ENCODE data around the gene GEMIN7. TPM values are rescaled to one million over a fixed set of nuclear protein-coding genes. Genes with fewer than 3 reads are reported as not detected.

Gene GEMIN7
- total RNA-seq, 2 experiments from 2014 or later: 53.6 to 58.2 TPM

DNA sequence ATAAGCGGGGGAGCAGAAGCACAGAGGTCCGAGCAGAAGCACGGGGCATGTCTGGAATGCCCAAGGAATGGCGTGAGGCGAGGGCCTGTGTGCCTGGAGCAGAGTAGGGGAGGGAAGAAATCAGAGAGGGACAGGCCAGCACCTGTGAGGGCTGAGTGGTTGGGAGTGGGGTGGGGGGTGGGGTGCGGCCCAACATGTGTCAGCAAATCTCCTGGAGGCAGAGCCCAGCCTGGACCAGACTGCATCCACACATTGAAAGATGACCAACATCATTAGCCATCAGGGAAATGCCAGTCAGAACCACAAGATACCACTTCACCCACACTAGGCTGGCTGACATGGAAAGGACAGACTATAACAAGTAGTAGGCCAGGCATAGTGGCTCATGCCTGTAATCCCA, 29.0 kb upstream of the GEMIN7 start:
- Mint-ChIP-seq H3K27me3 (no peaks in the 10 kb centered on the region), H3K4me1 (peaks cover 31% of the 10 kb centered on the region), H3K36me3 (peaks cover 26% of the 10 kb centered on the region), H3K27ac (peak overlapping the region; percentile 58), H3K4me3 (no peak overlapping the region), H3K9me3 (no peaks in the 10 kb centered on the region)
- DNase-seq: no peak

DNA sequence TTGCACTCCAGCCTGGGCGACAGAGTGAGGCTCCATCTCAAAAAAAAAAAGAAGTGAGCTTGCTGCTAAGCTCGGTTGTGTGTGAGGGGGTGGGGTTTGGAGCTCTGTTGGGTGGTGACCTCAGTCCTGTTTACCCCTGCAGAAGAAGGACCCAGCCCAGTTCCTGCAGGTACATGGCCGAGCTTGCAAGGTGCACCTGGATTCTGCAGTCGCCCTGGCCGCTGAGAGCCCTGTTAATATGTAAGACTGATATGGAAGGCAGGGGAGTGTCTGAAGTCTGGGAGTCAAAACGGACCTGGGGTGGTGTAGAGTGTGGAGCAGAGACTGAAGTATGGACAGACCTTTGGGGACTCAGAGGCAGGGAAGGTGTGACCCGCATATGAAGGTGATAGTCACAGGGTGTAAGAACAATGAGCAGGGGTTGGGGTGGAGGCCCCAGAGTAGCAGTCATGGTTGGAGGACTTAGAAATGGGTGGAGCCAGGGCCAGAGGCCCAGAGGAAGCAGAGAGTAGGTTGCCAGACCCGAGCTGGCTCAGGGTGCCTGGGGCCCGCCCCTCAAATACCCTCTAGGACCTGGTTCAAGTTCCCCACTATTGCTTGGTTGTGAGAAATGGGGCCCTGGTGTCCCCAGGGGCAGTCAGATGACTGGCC, 27.0 kb upstream of the GEMIN7 start:
- DNase-seq: no peak
- Mint-ChIP-seq H3K27ac (peak overlapping the region; percentile 78), H3K4me3 (no peak overlapping the region), H3K27me3 (no peaks in the 10 kb centered on the region), H3K36me3 (peaks cover 16% of the 10 kb centered on the region), H3K4me1 (peaks cover 15% of the 10 kb centered on the region), H3K9me3 (no peaks in the 10 kb centered on the region)

DNA sequence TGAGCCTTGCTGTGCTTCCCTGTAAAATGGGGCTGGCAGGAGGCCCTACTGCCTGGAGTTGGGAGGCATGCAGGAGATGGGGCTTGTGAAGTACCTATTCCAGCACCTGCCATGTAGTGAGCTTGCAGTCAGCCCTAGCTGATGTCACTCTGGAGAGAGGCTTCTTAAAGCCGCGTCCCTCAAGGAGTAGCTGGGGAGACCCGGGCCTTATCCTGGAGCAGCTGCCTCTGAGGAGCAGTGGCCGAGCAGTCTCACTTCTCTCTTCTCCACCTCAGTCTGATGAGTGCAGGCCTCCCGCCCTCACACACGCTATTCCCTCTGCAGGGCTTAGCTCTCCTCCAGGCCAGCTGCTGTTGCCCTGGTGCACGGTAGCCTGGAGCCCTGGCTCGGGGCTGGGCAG, 22.2 kb upstream of the GEMIN7 start:
- Mint-ChIP-seq H3K4me1 (peaks cover 5% of the 10 kb centered on the region), H3K27ac (peak overlapping the region; percentile 25), H3K36me3 (peaks cover 31% of the 10 kb centered on the region), H3K9me3 (no peaks in the 10 kb centered on the region), H3K4me3 (no peak overlapping the region), H3K27me3 (no peaks in the 10 kb centered on the region)
- no peak for DNase-seq

DNA sequence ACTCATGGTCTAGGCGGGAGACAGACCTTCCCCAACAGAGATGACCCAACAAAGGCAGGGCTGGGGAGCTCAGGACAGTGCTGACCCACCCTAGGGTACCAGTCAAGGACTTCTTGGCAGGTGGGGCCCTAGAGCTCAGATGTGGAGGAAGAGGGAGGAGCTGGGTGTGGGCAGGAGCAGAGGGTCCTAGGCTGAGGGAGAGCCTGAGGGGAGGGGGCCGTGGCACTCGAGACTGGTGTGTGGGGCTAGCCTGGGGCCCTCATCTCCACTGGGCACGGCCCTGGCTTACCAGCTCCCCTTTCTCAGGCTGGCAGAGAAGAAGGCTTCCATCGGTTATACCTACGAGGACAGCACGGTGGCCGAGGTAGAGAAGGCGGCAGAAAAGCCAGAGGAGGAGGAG, 21.6 kb upstream of the GEMIN7 start:
- Mint-ChIP-seq H3K9me3 (no peaks in the 10 kb centered on the region), H3K27ac (no peak overlapping the region), H3K27me3 (no peaks in the 10 kb centered on the region), H3K4me3 (no peak overlapping the region), H3K36me3 (peaks cover 26% of the 10 kb centered on the region), H3K4me1 (peaks cover 2% of the 10 kb centered on the region)
- no peak for DNase-seq

DNA sequence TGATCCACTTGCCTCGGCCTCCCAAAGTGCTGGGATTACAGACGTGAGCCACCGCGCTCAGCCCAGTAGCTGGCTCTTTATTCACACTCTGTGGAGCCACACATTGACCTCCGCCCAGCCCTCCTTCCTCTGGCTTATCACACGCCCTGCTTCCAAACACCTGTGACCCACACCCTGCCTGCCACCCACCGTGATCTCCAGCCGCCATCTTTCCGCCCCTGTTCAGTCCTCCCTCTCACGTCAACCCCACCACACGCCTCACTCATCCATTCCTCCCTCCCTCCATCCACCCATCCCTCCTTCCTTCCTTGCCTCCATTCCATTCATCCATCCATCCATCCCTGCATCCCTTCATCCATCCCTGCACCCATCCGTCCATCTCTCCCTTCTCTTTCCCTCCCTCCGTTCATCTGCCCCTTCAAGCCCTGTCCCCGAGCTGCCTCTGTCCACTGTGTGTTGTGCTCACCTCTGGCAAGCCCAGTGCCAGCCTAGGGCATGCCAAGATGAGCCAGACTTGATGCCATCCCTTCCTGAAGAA, 20.4 kb upstream of the GEMIN7 start:
- Mint-ChIP-seq H3K27ac (peak overlapping the region; percentile 61), H3K4me3 (no peak overlapping the region)

DNA sequence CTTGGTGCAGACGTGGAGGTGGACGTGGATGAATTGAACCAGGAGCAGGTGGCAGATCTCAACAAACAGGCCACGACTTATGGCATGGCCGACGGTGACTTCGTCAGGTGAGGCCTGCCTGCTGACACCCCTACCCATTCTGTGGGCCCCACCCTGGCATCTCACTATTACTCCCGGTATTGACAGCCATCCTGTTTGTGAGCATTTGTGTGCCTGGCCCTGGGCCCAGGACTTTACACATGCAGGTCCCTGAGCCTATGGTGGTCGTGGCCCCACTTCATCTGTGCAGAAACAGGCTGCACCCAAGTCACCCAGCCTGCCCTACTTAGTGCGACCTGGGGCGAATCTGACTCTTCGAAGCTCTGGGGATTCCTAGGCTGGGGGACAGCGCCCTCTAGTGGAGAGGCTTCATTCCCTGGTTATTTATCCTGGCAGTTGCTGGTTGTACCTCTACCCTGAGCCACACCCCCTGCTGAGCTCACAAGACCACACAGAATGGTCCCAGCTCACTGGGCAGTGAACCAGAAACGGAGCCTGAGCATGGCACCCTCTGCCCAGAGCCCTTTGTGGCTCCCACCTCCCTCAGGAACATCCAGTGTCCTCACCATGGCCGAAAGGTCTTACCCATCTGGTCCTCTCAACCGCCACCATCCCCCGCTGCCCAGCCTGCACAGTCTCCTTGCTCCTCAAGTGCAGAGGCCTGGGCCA, 19.6 kb upstream of the GEMIN7 start:
- no peak overlapping the region for H3K4me3 Mint-ChIP-seq
- peaks cover 2% of the 10 kb centered on the region for H3K4me1 Mint-ChIP-seq
- DNase-seq: peak; percentile 77
- H3K36me3 Mint-ChIP-seq: peaks cover 23% of the 10 kb centered on the region
- no peak overlapping the region for H3K27ac Mint-ChIP-seq
- no peaks in the 10 kb centered on the region for H3K27me3 Mint-ChIP-seq
- no peaks in the 10 kb centered on the region for H3K9me3 Mint-ChIP-seq

More for the DNA sequence above, 20.4 kb upstream of the GEMIN7 start:
- H3K27me3 Mint-ChIP-seq: no peaks in the 10 kb centered on the region
- H3K9me3 Mint-ChIP-seq: no peaks in the 10 kb centered on the region
- H3K4me1 Mint-ChIP-seq: peaks cover 2% of the 10 kb centered on the region
- DNase-seq: no peak
- H3K36me3 Mint-ChIP-seq: peaks cover 24% of the 10 kb centered on the region

DNA sequence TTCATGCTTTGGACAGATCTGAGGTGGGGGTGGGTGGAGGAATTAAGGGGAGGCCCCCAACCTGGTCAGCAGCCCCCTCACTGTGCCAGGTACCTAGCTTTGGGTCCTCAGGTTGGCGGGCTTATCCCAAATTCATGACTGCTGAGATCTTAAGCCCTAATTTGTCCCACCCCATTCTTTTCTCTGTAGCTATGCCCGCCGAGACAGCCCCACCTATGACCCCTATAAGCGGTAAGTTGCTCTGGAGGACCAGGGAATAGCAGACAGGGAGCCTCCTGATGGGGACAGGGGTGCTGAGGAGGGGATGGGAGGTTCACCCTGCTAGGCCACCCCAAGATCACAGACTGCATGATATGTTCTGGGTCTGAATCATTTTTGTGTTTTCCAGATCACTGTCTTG, 17.1 kb upstream of the GEMIN7 start:
- peaks cover 26% of the 10 kb centered on the region for H3K36me3 Mint-ChIP-seq
- no peak overlapping the region for H3K27ac Mint-ChIP-seq
- H3K27me3 Mint-ChIP-seq: no peaks in the 10 kb centered on the region
- no peak for DNase-seq
- H3K9me3 Mint-ChIP-seq: no peaks in the 10 kb centered on the region
- peaks cover 2% of the 10 kb centered on the region for H3K4me1 Mint-ChIP-seq
- H3K4me3 Mint-ChIP-seq: no peak overlapping the region

DNA sequence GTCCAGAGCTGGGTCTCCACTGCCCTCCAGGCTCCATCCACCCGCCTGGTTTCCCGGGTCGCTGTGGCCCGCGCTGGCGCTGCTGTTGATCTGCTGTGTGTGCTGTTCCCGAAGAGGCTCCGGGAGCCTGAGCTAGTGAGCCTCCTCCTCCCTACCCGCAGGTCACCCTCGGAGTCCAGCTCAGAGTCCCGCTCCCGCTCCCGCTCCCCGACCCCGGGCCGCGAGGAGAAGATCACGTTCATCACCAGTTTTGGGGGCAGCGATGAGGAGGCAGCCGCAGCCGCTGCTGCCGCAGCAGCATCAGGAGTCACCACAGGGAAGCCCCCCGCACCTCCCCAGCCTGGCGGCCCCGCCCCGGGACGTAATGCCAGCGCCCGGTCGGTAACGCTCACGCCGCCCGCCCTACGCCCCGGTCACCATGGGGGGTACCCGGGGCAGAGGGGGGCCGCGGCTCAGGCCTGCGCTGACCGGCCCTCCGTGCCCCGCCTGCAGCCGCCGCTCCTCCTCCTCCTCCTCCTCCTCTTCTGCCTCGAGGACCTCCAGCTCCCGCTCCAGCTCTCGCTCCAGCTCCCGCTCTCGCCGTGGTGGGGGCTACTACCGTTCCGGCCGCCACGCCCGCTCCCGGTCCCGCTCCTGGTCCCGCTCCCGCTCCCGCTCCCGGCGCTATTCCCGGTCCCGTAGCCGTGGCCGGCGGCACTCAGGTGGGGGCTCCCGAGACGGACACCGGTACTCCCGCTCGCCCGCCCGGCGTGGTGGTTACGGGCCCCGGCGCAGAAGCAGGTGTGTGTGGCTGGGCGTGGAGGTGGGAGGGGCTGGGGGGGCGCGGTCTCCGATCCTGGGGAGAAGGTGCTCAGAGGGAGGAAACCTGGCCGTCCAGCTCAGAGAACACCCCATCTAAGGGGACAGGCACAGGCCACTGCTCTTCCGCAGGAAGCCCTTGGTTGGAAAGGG, 14.9 kb upstream of the GEMIN7 start:
- H3K27ac Mint-ChIP-seq: no peak overlapping the region
- no peaks in the 10 kb centered on the region for H3K9me3 Mint-ChIP-seq
- H3K36me3 Mint-ChIP-seq: peaks cover 18% of the 10 kb centered on the region
- peaks cover 2% of the 10 kb centered on the region for H3K4me1 Mint-ChIP-seq
- H3K27me3 Mint-ChIP-seq: no peaks in the 10 kb centered on the region
- DNase-seq: no peak
- no peak overlapping the region for H3K4me3 Mint-ChIP-seq

DNA sequence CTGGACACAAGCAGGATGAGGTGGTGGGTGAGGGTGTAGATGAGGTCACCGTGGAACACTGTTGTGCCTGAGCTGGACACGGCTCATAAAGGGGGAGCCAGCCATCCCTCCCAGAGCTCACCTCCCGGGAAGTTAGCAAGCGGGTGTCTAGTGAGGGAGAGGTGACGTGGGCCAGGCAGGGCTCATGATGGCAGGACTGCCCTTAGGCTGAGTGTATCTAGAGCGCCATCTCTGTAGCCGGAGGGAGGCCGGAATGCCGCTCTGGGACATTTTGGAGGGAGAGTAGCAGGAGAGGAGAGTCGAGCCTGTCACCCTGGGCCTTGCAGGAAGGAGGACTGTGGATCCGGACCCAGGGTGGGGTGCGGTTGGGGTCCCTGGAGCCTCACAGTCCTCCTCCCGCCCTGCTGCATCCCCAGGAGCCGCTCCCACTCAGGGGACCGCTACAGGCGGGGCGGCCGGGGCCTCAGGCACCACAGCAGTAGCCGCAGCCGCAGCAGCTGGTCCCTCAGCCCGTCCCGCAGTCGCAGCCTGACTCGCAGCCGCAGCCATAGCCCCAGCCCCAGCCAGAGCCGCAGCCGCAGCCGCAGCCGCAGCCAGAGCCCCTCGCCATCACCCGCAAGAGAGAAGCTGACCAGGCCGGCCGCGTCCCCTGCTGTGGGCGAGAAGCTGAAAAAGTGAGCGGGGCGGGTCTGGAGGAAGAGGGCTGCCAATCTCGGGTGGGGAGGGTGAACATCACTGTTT, 12.0 kb upstream of the GEMIN7 start:
- Mint-ChIP-seq H3K9me3 (no peaks in the 10 kb centered on the region), H3K36me3 (peaks cover 14% of the 10 kb centered on the region), H3K27ac (peak overlapping the region; percentile 56), H3K4me3 (no peak overlapping the region), H3K4me1 (no peaks in the 10 kb centered on the region), H3K27me3 (no peaks in the 10 kb centered on the region)
- DNase-seq: no peak

DNA sequence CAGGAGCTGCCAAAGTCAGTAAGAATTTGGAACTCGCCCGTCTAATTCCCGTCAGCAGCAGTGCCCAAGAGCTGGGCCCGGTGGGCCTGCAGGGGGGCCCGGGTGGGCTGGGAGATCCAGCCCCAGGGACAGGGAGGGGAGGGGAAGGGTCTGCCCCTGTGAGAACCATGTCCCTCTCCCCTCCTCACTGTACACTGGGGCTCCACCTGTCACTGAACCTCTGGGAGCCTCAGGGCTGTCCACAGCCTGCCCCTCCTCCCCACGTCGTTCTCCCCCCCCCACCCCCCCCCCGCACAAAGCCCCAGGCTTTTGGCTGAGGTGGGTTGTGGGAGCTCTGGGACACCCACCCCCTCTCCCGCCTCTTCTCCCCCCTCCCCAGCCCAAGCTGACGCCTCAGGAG, 11.0 kb upstream of the GEMIN7 start:
- Mint-ChIP-seq H3K4me1 (peaks cover 1% of the 10 kb centered on the region), H3K27ac (no peak overlapping the region), H3K36me3 (peaks cover 10% of the 10 kb centered on the region), H3K27me3 (no peaks in the 10 kb centered on the region), H3K9me3 (no peaks in the 10 kb centered on the region), H3K4me3 (no peak overlapping the region)
- DNase-seq: no peak

DNA sequence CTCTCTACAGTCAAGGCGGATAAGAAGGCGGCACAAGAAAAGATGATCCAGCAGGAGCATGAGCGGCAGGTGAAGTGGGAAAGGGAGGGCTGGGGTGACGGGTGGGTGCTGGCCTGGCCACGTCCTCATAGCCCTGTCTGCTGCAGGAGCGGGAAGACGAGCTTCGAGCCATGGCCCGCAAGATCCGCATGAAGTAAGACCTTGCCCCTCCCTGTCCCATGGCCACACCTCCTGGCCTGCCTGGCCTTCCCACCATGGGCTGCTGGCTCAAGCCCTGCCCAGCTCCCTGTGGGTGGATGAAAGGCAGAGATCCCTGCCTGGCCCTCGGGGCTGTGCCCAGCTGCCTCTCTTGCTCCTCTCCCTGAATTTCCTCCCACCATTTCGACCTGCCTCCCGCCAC, 10.0 kb upstream of the GEMIN7 start:
- H3K36me3 Mint-ChIP-seq: peaks cover 10% of the 10 kb centered on the region
- no peaks in the 10 kb centered on the region for H3K9me3 Mint-ChIP-seq
- DNase-seq: no peak
- H3K4me1 Mint-ChIP-seq: peaks cover 2% of the 10 kb centered on the region
- no peaks in the 10 kb centered on the region for H3K27me3 Mint-ChIP-seq
- H3K4me3 Mint-ChIP-seq: no peak overlapping the region
- H3K27ac Mint-ChIP-seq: no peak overlapping the region

DNA sequence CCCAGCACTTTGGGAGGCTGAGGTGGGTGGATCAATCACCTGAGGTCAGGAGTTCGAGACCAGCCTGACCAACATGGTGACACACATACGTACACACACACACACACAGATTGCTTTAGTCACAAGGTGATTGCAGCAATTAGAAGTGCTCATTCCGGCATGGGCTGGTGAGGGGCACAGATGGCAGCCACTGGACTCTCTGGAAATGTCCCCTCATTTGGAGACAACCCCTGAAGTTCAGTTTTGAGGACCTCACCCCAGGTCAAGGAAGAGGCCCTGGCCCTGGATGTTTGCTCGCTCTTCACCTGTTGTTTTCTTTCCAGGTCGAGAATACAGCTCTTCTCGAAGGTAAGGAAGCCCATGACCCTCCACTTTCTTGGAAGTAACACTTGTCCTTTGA, 8.8 kb upstream of the GEMIN7 start:
- Mint-ChIP-seq H3K4me3 (no peak overlapping the region), H3K27ac (no peak overlapping the region), H3K4me1 (peaks cover 6% of the 10 kb centered on the region), H3K36me3 (peaks cover 8% of the 10 kb centered on the region), H3K27me3 (no peaks in the 10 kb centered on the region), H3K9me3 (no peaks in the 10 kb centered on the region)
- no peak for DNase-seq

DNA sequence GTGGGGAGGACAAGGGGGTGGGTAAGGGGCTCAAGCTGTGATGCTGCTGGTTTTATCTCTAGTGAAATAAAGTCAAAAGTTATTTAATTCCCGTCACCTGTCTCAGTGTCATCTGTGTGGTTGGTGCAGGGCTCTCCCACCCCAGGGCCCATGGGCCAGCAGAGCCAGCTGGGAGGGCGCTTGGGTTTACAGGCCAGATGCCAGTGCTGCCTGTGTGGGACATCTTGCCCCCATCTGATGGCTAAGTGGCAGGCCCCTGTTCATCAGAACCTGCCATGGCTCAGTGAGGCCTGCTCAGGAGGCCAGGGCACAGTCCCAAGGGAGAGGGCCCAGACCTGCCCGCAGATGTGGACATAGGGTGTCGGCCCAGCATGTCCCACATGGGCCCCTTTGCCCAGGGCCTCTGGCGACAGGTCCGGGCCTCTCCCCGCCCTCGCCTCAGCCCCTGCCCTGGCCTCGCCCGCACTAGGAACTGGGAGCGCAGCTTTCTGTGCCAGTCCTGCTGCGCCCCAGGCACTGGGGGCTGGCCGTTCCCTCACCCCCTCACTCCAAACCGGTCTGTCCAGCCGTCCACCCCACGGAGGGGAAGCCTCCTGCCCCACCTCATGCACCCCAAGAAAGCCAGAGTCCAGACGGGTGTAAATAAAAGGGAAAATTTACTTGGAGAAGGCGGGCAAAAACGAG, 8.1 kb upstream of the GEMIN7 start:
- Mint-ChIP-seq H3K9me3 (no peaks in the 10 kb centered on the region), H3K4me3 (no peak overlapping the region), H3K36me3 (peaks cover 8% of the 10 kb centered on the region), H3K27me3 (no peaks in the 10 kb centered on the region), H3K4me1 (peaks cover 6% of the 10 kb centered on the region), H3K27ac (no peak overlapping the region)
- DNase-seq: no peak

DNA sequence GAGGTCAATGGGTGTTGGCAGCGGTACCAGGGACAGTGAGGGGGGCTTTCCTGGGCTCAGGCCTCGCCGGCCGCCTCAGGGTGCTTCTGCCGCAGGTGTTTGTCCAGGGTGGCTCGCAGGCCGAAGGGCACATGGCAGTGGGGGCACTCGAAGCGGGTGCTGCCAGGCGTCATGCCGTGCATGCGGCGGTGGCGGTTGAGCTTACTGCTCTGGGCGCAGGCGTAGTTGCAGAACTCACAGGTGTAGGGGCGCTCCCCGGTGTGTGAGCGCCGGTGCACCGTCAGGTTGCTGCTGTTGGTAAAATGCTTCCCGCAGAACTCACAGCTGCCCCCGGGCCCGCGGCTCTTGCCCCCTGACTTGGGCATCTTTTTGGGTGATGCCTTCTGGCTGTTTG, 7.5 kb upstream of the GEMIN7 start:
- no peaks in the 10 kb centered on the region for H3K9me3 Mint-ChIP-seq
- H3K36me3 Mint-ChIP-seq: peaks cover 8% of the 10 kb centered on the region

More for the DNA sequence above, 7.5 kb upstream of the GEMIN7 start:
- DNase-seq: no peak
- H3K4me1 Mint-ChIP-seq: peaks cover 7% of the 10 kb centered on the region
- H3K4me3 Mint-ChIP-seq: no peak overlapping the region
- H3K27ac Mint-ChIP-seq: no peak overlapping the region
- H3K27me3 Mint-ChIP-seq: no peaks in the 10 kb centered on the region
